Cardiac muscle cell (in vitro differentiated cells and primary cell): ENCODE data around the gene AQP6. TPM values are rescaled to one million over a fixed set of nuclear protein-coding genes. Genes with fewer than 3 reads are reported as not detected.

Source experiments
- DNase-seq, 2 donors: peaks; one replicate each; pipeline versions ENCODE4 v3.0.0 to v3.0.0-alpha.2; 2010 to 2017; ENCODE audit warnings: low read depth in 1 of 2, low spot score in 1 of 2
- H3K27ac ChIP-seq: fragments of 200-600 bp; sonication (generic); 2 replicates; pipeline ENCODE4 v1.5.1; 2016
- H3K27me3 ChIP-seq: fragments of 200-600 bp; sonication (generic); 2 replicates; pipeline ENCODE4 v1.6.0; 2016; ENCODE audit warnings: control low read depth
- H3K36me3 ChIP-seq: fragments of 200-600 bp; sonication (generic); 2 replicates; pipeline ENCODE4 v1.5.1; 2016; ENCODE audit warnings: control low read depth
- H3K4me1 ChIP-seq: fragments of 200-600 bp; sonication (generic); 2 replicates; pipeline ENCODE4 v1.8.1; 2017; ENCODE audit warnings: low read depth, mild to moderate bottlenecking, mixed run types
- H3K4me3 ChIP-seq: fragments of 200-600 bp; sonication (generic); 2 replicates; pipeline ENCODE4 v1.5.1; 2016; ENCODE audit warnings: mild to moderate bottlenecking
- H3K9me3 ChIP-seq: fragments of 200-600 bp; sonication (generic); 2 replicates; pipeline ENCODE4 v1.5.1; 2017; ENCODE audit warnings: low read depth, mild to moderate bottlenecking, control low read depth
- CTCF ChIP-seq: IDR thresholded peaks from 2 replicates; pipeline ENCODE4 v1.5.1; 2012; ENCODE audit warnings: low read depth, mild to moderate bottlenecking, low read length
- polyA plus RNA-seq: library from polyadenylated mRNA; unstranded; fragments of >200 nt; fragmentation: Nextera tagmentation; extraction: Ambion mirVana; gene quantifications from 2 replicates; pipeline ENCODE4 v1.2.1, GENCODE V29; 2016
- total RNA-seq: library from RNA; depleted of rRNA; stranded (reverse); fragments of >200 nt; gene quantifications from 2 replicates; pipeline ENCODE4 v1.2.3, GENCODE V29; 2016

AQP6 gene
- total and polyA plus RNA-seq, 2 experiments from 2014 or later: 0.26 to 1.8 TPM

GRCh38 chr12:49998453-49998852 is 25.7 kb downstream of the AQP6 start:
- Histone ChIP-seq H3K4me1 (no peaks in the 10 kb centered on the region), H3K9me3 (no peaks in the 10 kb centered on the region), H3K4me3 (no peak overlapping the region), H3K27me3 (no peaks in the 10 kb centered on the region), H3K27ac (no peak overlapping the region), H3K36me3 (peaks cover 35% of the 10 kb centered on the region)
- TF ChIP-seq CTCF: no peak
- no peak for DNase-seq

GRCh38 chr12:50003595-50003994 is 30.8 kb downstream of the AQP6 start:
- H3K4me1 ChIP-seq: peaks cover 25% of the 10 kb centered on the region
- peak in 1 of 2 donors; percentile 67 for DNase-seq
- peaks cover 9% of the 10 kb centered on the region for H3K36me3 ChIP-seq
- no peak for TF ChIP-seq CTCF
- no peak overlapping the region for H3K27ac ChIP-seq
- H3K27me3 ChIP-seq: no peaks in the 10 kb centered on the region
- H3K9me3 ChIP-seq: no peaks in the 10 kb centered on the region
- H3K4me3 ChIP-seq: no peak overlapping the region

- no peak for DNase-seq
- H3K36me3 ChIP-seq: no peaks in the 10 kb centered on the region
- H3K9me3 ChIP-seq: no peaks in the 10 kb centered on the region
- peaks cover 25% of the 10 kb centered on the region for H3K4me1 ChIP-seq
- H3K27me3 ChIP-seq: no peaks in the 10 kb centered on the region
- H3K27ac ChIP-seq: no peak overlapping the region
- TF ChIP-seq CTCF: no peak
- H3K4me3 ChIP-seq: no peak overlapping the region
Observed at GRCh38 chr12:50004696-50005095, 31.9 kb downstream of the AQP6 start.

GRCh38 chr12:50005175-50005574 is 32.4 kb downstream of the AQP6 start:
- H3K27me3 ChIP-seq: no peaks in the 10 kb centered on the region
- no peaks in the 10 kb centered on the region for H3K9me3 ChIP-seq
- no peak for DNase-seq

GRCh38 chr12:50006280-50006679 is 33.5 kb downstream of the AQP6 start:
- no peak overlapping the region for H3K4me3 ChIP-seq
- DNase-seq: no peak
- H3K9me3 ChIP-seq: no peaks in the 10 kb centered on the region
- peaks cover 25% of the 10 kb centered on the region for H3K4me1 ChIP-seq
- H3K27me3 ChIP-seq: no peaks in the 10 kb centered on the region
- TF ChIP-seq CTCF: no peak
- no peaks in the 10 kb centered on the region for H3K36me3 ChIP-seq
- H3K27ac ChIP-seq: no peak overlapping the region

More at GRCh38 chr12:50005175-50005574, 32.4 kb downstream of the AQP6 start:
- H3K4me1 ChIP-seq: peaks cover 25% of the 10 kb centered on the region
- no peaks in the 10 kb centered on the region for H3K36me3 ChIP-seq
- H3K27ac ChIP-seq: no peak overlapping the region
- no peak overlapping the region for H3K4me3 ChIP-seq
- TF ChIP-seq CTCF: no peak
